ENCODE results near the gene PPFIA1. TPM values are rescaled to one million over a fixed set of nuclear protein-coding genes. Genes with fewer than 3 reads are reported as not detected.
"Not testable (repeated sequence)": the region's sequence is repeated elsewhere in the genome, so short reads cannot be mapped to it uniquely, and the experiment has no call there.

PPFIA1 gene
- total RNA-seq, 4 donors from 2014 or later, result 21.0 to 34.7 (median 29.8) TPM

DNA sequence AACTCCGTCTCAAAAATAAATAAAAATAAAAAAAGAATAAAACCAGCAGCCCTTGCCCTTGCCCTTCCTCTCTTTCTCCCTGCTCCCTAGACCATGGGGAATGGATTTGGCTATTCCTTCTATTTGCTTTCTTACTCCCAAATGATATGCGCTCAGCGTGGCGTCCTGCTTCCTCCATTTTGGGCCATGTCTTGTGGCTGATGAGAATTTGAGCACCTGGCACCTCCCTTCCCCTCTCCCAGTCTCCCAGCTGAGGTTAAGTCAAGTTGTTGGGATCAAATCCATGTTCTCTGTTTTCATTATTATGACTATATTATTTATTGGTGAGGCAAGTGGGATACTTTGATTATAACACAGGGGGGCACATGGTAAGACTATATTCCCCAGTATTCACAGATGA lies 117.1 kb downstream of the PPFIA1 start:
- H3K36me3 ChIP-seq, result peaks cover 0 to 33% (median 4%) of the 10 kb centered on the region in 3 donors

DNA sequence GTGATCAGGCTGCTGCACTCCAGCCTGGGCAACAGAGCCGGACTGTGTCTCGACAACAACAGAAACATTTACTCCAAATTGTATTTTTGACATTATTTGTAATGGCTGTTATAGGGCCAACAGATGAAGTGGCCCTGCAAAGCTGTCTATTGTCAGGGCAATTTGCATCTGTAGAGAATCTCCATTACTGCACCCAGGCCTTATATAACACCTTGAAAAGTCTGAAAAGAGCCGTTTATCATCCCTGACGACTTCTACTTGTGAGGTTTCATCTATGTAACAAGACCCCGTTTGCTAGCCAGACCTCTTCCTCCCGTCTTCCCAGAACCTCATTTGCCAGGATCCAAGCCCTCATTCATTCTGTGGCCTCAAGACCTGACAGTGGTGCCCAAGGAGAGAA lies 118.7 kb downstream of the PPFIA1 start:
- Histone ChIP-seq H3K27ac (no peak overlapping the region), H3K9me3 (no peaks in the 10 kb centered on the region), H3K27me3 (no peaks in the 10 kb centered on the region), H3K36me3 (peaks cover 0 to 18% (median 4%) of the 10 kb centered on the region in 3 donors), H3K4me1 (peaks cover 0 to 3% (median 0%) of the 10 kb centered on the region in 3 donors), H3K4me3 (no peak overlapping the region)
- no peak for DNase-seq
- 85 to 88% methylated on average over 5 to 6 of the region's 6 CpGs for WGBS, 2 donors
- intact Hi-C loops (cut with DNase I), result no loop called here
- TF ChIP-seq POLR2A (IDR thresholded peaks at IDR 0.05), result no peak
- TF ChIP-seq, protein P1, sequence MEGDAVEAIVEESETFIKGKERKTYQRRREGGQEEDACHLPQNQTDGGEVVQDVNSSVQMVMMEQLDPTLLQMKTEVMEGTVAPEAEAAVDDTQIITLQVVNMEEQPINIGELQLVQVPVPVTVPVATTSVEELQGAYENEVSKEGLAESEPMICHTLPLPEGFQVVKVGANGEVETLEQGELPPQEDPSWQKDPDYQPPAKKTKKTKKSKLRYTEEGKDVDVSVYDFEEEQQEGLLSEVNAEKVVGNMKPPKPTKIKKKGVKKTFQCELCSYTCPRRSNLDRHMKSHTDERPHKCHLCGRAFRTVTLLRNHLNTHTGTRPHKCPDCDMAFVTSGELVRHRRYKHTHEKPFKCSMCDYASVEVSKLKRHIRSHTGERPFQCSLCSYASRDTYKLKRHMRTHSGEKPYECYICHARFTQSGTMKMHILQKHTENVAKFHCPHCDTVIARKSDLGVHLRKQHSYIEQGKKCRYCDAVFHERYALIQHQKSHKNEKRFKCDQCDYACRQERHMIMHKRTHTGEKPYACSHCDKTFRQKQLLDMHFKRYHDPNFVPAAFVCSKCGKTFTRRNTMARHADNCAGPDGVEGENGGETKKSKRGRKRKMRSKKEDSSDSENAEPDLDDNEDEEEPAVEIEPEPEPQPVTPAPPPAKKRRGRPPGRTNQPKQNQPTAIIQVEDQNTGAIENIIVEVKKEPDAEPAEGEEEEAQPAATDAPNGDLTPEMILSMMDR (IDR thresholded peaks at IDR 0.05), result no peak

More for the DNA sequence above, 117.1 kb downstream of the PPFIA1 start:
- TF ChIP-seq POLR2A (IDR thresholded peaks at IDR 0.05), result no peak
- TF ChIP-seq, protein P1 (IDR thresholded peaks at IDR 0.05), result no peak
- no peak overlapping the region for H3K27ac ChIP-seq
- H3K4me3 ChIP-seq, result no peak overlapping the region
- DNase-seq, result no peak
- no peaks in the 10 kb centered on the region for H3K27me3 ChIP-seq
- H3K9me3 ChIP-seq, result no peaks in the 10 kb centered on the region
- WGBS, 2 donors, result 96 to 98% methylated on average over 4 of the region's 4 CpGs
- intact Hi-C loops (cut with DNase I), result no loop called here
- H3K4me1 ChIP-seq, result peaks cover 0 to 10% (median 0%) of the 10 kb centered on the region in 3 donors

DNA sequence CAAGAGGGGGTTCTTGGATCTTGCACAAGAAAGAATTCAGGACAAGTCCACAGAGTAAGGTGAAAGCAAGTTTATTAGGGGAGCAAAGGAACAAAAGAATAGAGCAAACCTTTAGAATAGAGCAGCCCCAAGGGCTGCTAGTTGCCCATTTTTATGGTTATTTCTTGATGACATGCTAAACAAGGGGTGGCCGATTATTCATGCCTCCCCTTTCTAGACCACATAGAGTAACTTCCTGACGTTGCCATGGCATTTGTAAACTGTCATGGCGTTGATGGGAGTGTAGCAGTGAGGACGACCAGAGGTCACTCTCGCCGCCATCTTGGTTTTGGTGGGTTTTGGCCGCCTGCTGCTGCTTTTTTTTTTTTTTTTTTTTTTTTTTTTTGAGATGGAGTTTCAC lies 120.4 kb downstream of the PPFIA1 start:
- DNase-seq; intact Hi-C loops (cut with DNase I); H3K27ac ChIP-seq; H3K36me3 ChIP-seq; H3K4me3 ChIP-seq; H3K9me3 ChIP-seq; H3K4me1 ChIP-seq; H3K27me3 ChIP-seq: not testable (repeated sequence)
- WGBS, 2 donors, result 92 to 93% methylated on average over 7 of the region's 7 CpGs

DNA sequence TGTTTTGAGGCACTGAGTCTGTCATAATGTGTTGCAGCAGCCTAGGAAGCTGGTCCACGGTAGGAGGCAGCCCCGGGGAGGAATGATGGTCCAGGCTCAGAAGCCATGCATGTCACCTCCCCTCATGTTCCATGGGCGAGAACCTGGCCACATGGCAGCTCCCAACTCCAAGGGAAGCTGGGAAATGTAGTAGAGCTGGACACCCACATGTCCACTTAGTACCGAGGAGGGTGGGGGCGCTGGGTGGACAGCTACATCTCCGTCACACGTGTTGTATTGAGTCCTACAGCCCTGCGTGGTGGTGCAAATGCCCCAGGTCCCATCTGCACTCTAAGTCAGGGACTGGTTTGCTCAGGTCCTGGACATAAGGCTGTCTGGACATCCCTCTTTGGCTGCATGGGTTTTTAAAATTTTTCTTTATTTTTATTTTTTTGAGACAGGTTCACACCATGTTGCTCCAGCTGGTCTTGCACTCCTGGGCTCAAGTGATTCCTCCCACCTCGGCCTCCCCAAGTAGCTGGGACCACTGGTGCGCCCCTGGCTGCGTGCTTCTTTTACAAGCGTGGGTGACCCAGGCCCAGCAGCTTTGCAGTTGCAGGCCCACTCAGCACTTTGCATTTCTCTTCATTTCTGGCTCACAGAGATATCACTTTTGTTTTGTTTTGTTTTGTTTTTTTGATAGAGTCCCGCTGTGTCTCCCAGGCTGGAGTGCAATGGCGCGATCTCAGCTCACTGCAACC lies 123.9 kb downstream of the PPFIA1 start:
- Histone ChIP-seq H3K36me3 (peaks cover 0 to 6% (median 0%) of the 10 kb centered on the region in 3 donors), H3K4me3 (no peak overlapping the region), H3K9me3 (no peaks in the 10 kb centered on the region), H3K27me3 (peaks cover 0 to 3% (median 0%) of the 10 kb centered on the region in 4 donors), H3K27ac (no peak overlapping the region), H3K4me1 (peaks cover 10 to 25% (median 18%) of the 10 kb centered on the region in 3 donors)
- no peak for DNase-seq
- 94 to 95% methylated on average over 10 to 15 of the region's 15 CpGs for WGBS, 2 donors
- TF ChIP-seq POLR2A (IDR thresholded peaks at IDR 0.05), result no peak
- TF ChIP-seq, protein P1 (IDR thresholded peaks at IDR 0.05), result no peak
- intact Hi-C loops (cut with DNase I), result no loop called here

DNA sequence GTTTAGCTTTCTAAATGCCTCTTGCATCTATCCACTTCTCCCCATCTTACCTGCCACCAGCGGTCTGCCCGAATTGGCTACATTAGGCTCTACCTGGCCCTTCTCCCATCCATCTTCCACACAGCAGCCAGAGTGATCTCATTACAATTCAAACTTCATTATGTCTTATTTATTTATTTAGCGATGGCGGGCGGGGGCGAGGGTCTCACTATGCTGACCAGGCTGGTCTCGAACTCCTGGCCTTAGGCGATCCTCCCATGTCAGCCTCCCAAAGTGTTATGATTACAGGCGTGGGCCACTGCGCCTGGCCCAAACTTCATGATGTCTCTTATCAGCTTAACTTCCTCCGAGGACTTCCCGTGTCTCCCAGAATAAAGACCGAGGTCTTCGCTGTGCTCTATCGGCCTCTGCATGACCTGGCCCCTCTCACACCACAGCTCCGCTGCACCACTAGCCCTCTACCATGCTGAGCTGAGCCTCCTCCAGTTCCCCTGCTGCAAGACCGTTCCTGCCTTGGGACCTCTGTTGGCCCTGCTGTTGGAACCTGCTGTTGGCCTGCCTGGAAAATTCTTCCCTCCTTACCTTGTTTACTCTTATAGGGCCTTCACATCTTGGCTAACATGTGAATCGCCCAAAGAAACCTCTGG lies 127.0 kb downstream of the PPFIA1 start:
- peaks cover 27 to 56% (median 32%) of the 10 kb centered on the region in 3 donors for H3K4me1 ChIP-seq
- H3K27me3 ChIP-seq, result peaks cover 0 to 3% (median 0%) of the 10 kb centered on the region in 4 donors
- H3K36me3 ChIP-seq, result peaks cover 0 to 6% (median 0%) of the 10 kb centered on the region in 3 donors
- 30 to 40% methylated on average over 17 to 18 of the region's 18 CpGs for WGBS, 2 donors
- intact Hi-C loops (cut with DNase I), result no loop called here
- DNase-seq, result no peak
- TF ChIP-seq POLR2A (IDR thresholded peaks at IDR 0.05), result no peak
- TF ChIP-seq, protein P1 (IDR thresholded peaks at IDR 0.05), result no peak
- H3K9me3 ChIP-seq, result no peaks in the 10 kb centered on the region
- peak overlapping the region; percentile 74 to 99 (median 87) for H3K4me3 ChIP-seq
- H3K27ac ChIP-seq, result peak overlapping the region; percentile 92 to 98 (median 96)

Data from esophagus squamous epithelium (tissue), 5 donors.